ENCODE data around the gene DIAPH3.

Gene DIAPH3

GRCh38 chr13:60018536-60018935, 145.2 kb downstream of the DIAPH3 start:
- DNase-seq (ENCODE audit: insufficient read length, low spot score) (no peak), FAIRE-seq (no peak)
- TF ChIP-seq SPI1 (IDR thresholded peaks at IDR 0.05; ENCODE audit: low read depth, low read length) (no peak), POU2F2 (IDR thresholded peaks at IDR 0.05; ENCODE audit: low read depth, low read length) (no peak), POLR2A (IDR thresholded peaks at IDR 0.05; ENCODE audit: low read depth, low read length) (no peak), POLR2AphosphoS5 (IDR thresholded peaks at IDR 0.05; ENCODE audit: low read depth, low read length) (no peak), TAF1 (IDR thresholded peaks at IDR 0.05; ENCODE audit: low read depth, low read length) (no peak), PAX5 (IDR thresholded peaks at IDR 0.05; ENCODE audit: insufficient read depth, low read length, severe bottlenecking) (no peak)

- DNase-seq (ENCODE audit: insufficient read length, low spot score) = no peak
- FAIRE-seq = peak; percentile 64
- no peak for TF ChIP-seq POU2F2 (IDR thresholded peaks at IDR 0.05; ENCODE audit: low read depth, low read length)
- TF ChIP-seq PAX5 (IDR thresholded peaks at IDR 0.05; ENCODE audit: insufficient read depth, low read length, severe bottlenecking) = no peak
- TF ChIP-seq POLR2AphosphoS5 (IDR thresholded peaks at IDR 0.05; ENCODE audit: low read depth, low read length) = no peak
- TF ChIP-seq TAF1 (IDR thresholded peaks at IDR 0.05; ENCODE audit: low read depth, low read length) = no peak
- TF ChIP-seq SPI1 (IDR thresholded peaks at IDR 0.05; ENCODE audit: low read depth, low read length) = no peak
- no peak for TF ChIP-seq POLR2A (IDR thresholded peaks at IDR 0.05; ENCODE audit: low read depth, low read length)
Measured at GRCh38 chr13:60016229-60016628, 147.5 kb downstream of the DIAPH3 start.

- DNase-seq (ENCODE audit: insufficient read length, low spot score) = no peak
- no peak for TF ChIP-seq POLR2AphosphoS5 (IDR thresholded peaks at IDR 0.05; ENCODE audit: low read depth, low read length)
- TF ChIP-seq POLR2A (IDR thresholded peaks at IDR 0.05; ENCODE audit: low read depth, low read length) = no peak
- TF ChIP-seq POU2F2 (IDR thresholded peaks at IDR 0.05; ENCODE audit: low read depth, low read length) = no peak
- no peak for TF ChIP-seq TAF1 (IDR thresholded peaks at IDR 0.05; ENCODE audit: low read depth, low read length)
- TF ChIP-seq SPI1 (IDR thresholded peaks at IDR 0.05; ENCODE audit: low read depth, low read length) = no peak
- no peak for TF ChIP-seq PAX5 (IDR thresholded peaks at IDR 0.05; ENCODE audit: insufficient read depth, low read length, severe bottlenecking)
- FAIRE-seq = no peak
Measured at GRCh38 chr13:60013166-60013565, 150.6 kb downstream of the DIAPH3 start.

- TF ChIP-seq PAX5 (IDR thresholded peaks at IDR 0.05; ENCODE audit: insufficient read depth, low read length, severe bottlenecking) (no peak), POLR2AphosphoS5 (IDR thresholded peaks at IDR 0.05; ENCODE audit: low read depth, low read length) (no peak), SPI1 (IDR thresholded peaks at IDR 0.05; ENCODE audit: low read depth, low read length) (no peak), POLR2A (IDR thresholded peaks at IDR 0.05; ENCODE audit: low read depth, low read length) (no peak), TAF1 (IDR thresholded peaks at IDR 0.05; ENCODE audit: low read depth, low read length) (no peak), POU2F2 (IDR thresholded peaks at IDR 0.05; ENCODE audit: low read depth, low read length) (no peak)
- DNase-seq (ENCODE audit: insufficient read length, low spot score) (no peak), FAIRE-seq (no peak)
Measured at GRCh38 chr13:60012488-60012887, 151.2 kb downstream of the DIAPH3 start.

GRCh38 chr13:60009300-60010253, 154.2 kb downstream of the DIAPH3 start:
- TF ChIP-seq POLR2AphosphoS5 (IDR thresholded peaks at IDR 0.05; ENCODE audit: low read depth, low read length) = no peak
- TF ChIP-seq POLR2A (IDR thresholded peaks at IDR 0.05; ENCODE audit: low read depth, low read length) = no peak
- no peak for TF ChIP-seq TAF1 (IDR thresholded peaks at IDR 0.05; ENCODE audit: low read depth, low read length)
- TF ChIP-seq SPI1 (IDR thresholded peaks at IDR 0.05; ENCODE audit: low read depth, low read length) = no peak
- TF ChIP-seq PAX5 (IDR thresholded peaks at IDR 0.05; ENCODE audit: insufficient read depth, low read length, severe bottlenecking) = no peak
- no peak for TF ChIP-seq POU2F2 (IDR thresholded peaks at IDR 0.05; ENCODE audit: low read depth, low read length)
- no peak for FAIRE-seq

GRCh38 chr13:60001889-60002288, 161.8 kb downstream of the DIAPH3 start:
- TF ChIP-seq POLR2AphosphoS5 (IDR thresholded peaks at IDR 0.05; ENCODE audit: low read depth, low read length) (no peak), TAF1 (IDR thresholded peaks at IDR 0.05; ENCODE audit: low read depth, low read length) (no peak), POU2F2 (IDR thresholded peaks at IDR 0.05; ENCODE audit: low read depth, low read length) (no peak), PAX5 (IDR thresholded peaks at IDR 0.05; ENCODE audit: insufficient read depth, low read length, severe bottlenecking) (no peak), POLR2A (IDR thresholded peaks at IDR 0.05; ENCODE audit: low read depth, low read length) (no peak), SPI1 (IDR thresholded peaks at IDR 0.05; ENCODE audit: low read depth, low read length) (no peak)
- FAIRE-seq = no peak
- DNase-seq (ENCODE audit: insufficient read length, low spot score) = no peak

More at GRCh38 chr13:60009300-60010253, 154.2 kb downstream of the DIAPH3 start:
- no peak for DNase-seq (ENCODE audit: insufficient read length, low spot score)

GRCh38 chr13:60000976-60001375, 162.8 kb downstream of the DIAPH3 start:
- FAIRE-seq = no peak
- no peak for DNase-seq (ENCODE audit: insufficient read length, low spot score)
- TF ChIP-seq PAX5 (IDR thresholded peaks at IDR 0.05; ENCODE audit: insufficient read depth, low read length, severe bottlenecking) (no peak), POLR2AphosphoS5 (IDR thresholded peaks at IDR 0.05; ENCODE audit: low read depth, low read length) (no peak), TAF1 (IDR thresholded peaks at IDR 0.05; ENCODE audit: low read depth, low read length) (no peak), POLR2A (IDR thresholded peaks at IDR 0.05; ENCODE audit: low read depth, low read length) (no peak), SPI1 (IDR thresholded peaks at IDR 0.05; ENCODE audit: low read depth, low read length) (no peak), POU2F2 (IDR thresholded peaks at IDR 0.05; ENCODE audit: low read depth, low read length) (no peak)

- no peak for TF ChIP-seq SPI1 (IDR thresholded peaks at IDR 0.05; ENCODE audit: low read depth, low read length)
- no peak for TF ChIP-seq POLR2AphosphoS5 (IDR thresholded peaks at IDR 0.05; ENCODE audit: low read depth, low read length)
- TF ChIP-seq TAF1 (IDR thresholded peaks at IDR 0.05; ENCODE audit: low read depth, low read length) = no peak
- TF ChIP-seq POU2F2 (IDR thresholded peaks at IDR 0.05; ENCODE audit: low read depth, low read length) = no peak
- no peak for TF ChIP-seq PAX5 (IDR thresholded peaks at IDR 0.05; ENCODE audit: insufficient read depth, low read length, severe bottlenecking)
- no peak for TF ChIP-seq POLR2A (IDR thresholded peaks at IDR 0.05; ENCODE audit: low read depth, low read length)
- FAIRE-seq = no peak
- no peak for DNase-seq (ENCODE audit: insufficient read length, low spot score)
Measured at GRCh38 chr13:60000081-60000480, 163.6 kb downstream of the DIAPH3 start.

GRCh38 chr13:59997976-59998375, 165.8 kb downstream of the DIAPH3 start:
- FAIRE-seq (no peak), DNase-seq (ENCODE audit: insufficient read length, low spot score) (no peak)

More at GRCh38 chr13:59997976-59998375, 165.8 kb downstream of the DIAPH3 start:
- TF ChIP-seq POU2F2 (IDR thresholded peaks at IDR 0.05; ENCODE audit: low read depth, low read length) (no peak), TAF1 (IDR thresholded peaks at IDR 0.05; ENCODE audit: low read depth, low read length) (no peak), SPI1 (IDR thresholded peaks at IDR 0.05; ENCODE audit: low read depth, low read length) (no peak), POLR2AphosphoS5 (IDR thresholded peaks at IDR 0.05; ENCODE audit: low read depth, low read length) (no peak), POLR2A (IDR thresholded peaks at IDR 0.05; ENCODE audit: low read depth, low read length) (no peak), PAX5 (IDR thresholded peaks at IDR 0.05; ENCODE audit: insufficient read depth, low read length, severe bottlenecking) (no peak)
